Common myeloid progenitor, CD34-positive (primary cell): Measurements from ENCODE around the gene TBPL2.

Experiments used
- CTCF ChIA-PET: fragments of 350-600 bp; sonication (Branson Sonifier 250); formaldehyde crosslinking; loops from one replicate; lab custom pipeline; 2021; ENCODE audit warnings: antibody characterized with exemption; lab: Charles Lee
- POLR2A ChIA-PET: fragments of 350-600 bp; sonication (Branson Sonifier 250); formaldehyde crosslinking; loops from one replicate; lab custom pipeline; 2021; ENCODE audit warnings: antibody characterized with exemption; lab: Charles Lee
- DNase-seq, 3 donors: peaks; one replicate each; pipeline versions ENCODE4 v3.0.0 to v3.0.0-alpha.2; 2013
- H3K27ac ChIP-seq, 2 experiments: 1 replicate in 1 of 2; 2 replicates in 1 of 2; pipeline ENCODE4 v1.7.0; 2013; ENCODE audit warnings: inconsistent platforms in 2 of 2, low read length in 2 of 2, mild to moderate bottlenecking in 2 of 2, low read depth in 1 of 2, moderate library complexity in 1 of 2; ENCODE audit not compliant: severe bottlenecking in 2 of 2, insufficient read depth in 1 of 2, poor library complexity in 1 of 2
- H3K27me3 ChIP-seq, 5 experiments: replicated peaks in 2 of 5; 1 replicate in 3 of 5; 2 replicates in 2 of 5; pipeline versions ENCODE4 v1.6.1 to v1.7.0; 2013; ENCODE audit warnings: low read length in 4 of 5, mild to moderate bottlenecking in 2 of 5, moderate library complexity in 2 of 5, inconsistent platforms in 1 of 5; ENCODE audit not compliant: insufficient read depth in 5 of 5, control insufficient read depth in 4 of 5
- H3K36me3 ChIP-seq, 4 experiments: 1 replicate in 2 of 4; 2 replicates in 2 of 4; pipeline versions ENCODE4 v1.6.1 to v1.7.0; 2013; ENCODE audit warnings: low read length in 3 of 4, control low read depth in 1 of 4, mild to moderate bottlenecking in 1 of 4; ENCODE audit not compliant: control insufficient read depth in 4 of 4, insufficient read depth in 4 of 4
- H3K4me1 ChIP-seq, 4 experiments: 1 replicate in 3 of 4; 2 replicates in 1 of 4; pipeline versions ENCODE4 v1.6.1 to v1.7.1; 2013; ENCODE audit warnings: low read length in 3 of 4, mild to moderate bottlenecking in 3 of 4, control low read depth in 1 of 4, inconsistent platforms in 1 of 4, moderate library complexity in 1 of 4; ENCODE audit not compliant: control insufficient read depth in 4 of 4, insufficient read depth in 4 of 4; ENCODE audit errors: control extremely low read depth in 1 of 4
- H3K4me3 ChIP-seq, 7 experiments: 1 replicate in 4 of 7; 2 replicates in 3 of 7; pipeline versions ENCODE4 v1.5.1 to v1.7.0; 2013; ENCODE audit warnings: mild to moderate bottlenecking in 7 of 7, low read length in 6 of 7, moderate library complexity in 6 of 7, inconsistent platforms in 2 of 7, low read depth in 2 of 7, control low read depth in 1 of 7; ENCODE audit not compliant: insufficient read depth in 4 of 7, control insufficient read depth in 1 of 7; ENCODE audit errors: extremely low read depth in 1 of 7
- H3K9me3 ChIP-seq, 5 experiments: 1 replicate in 4 of 5; 2 replicates in 1 of 5; pipeline versions ENCODE4 v1.6.1 to v1.7.1; 2013; ENCODE audit warnings: low read length in 4 of 5, mild to moderate bottlenecking in 2 of 5, inconsistent platforms in 1 of 5, low read depth in 1 of 5, moderate library complexity in 1 of 5; ENCODE audit not compliant: control insufficient read depth in 4 of 5, insufficient read depth in 2 of 5; ENCODE audit errors: control extremely low read depth in 1 of 5
- WGBS: methylation state at CpG from one replicate; pipeline ENCODE4 v1.1.5; 2013; ENCODE audit not compliant: insufficient coverage; 5-methylcytosine and 5-hydroxymethylcytosine counted together

TBPL2 gene

DNA sequence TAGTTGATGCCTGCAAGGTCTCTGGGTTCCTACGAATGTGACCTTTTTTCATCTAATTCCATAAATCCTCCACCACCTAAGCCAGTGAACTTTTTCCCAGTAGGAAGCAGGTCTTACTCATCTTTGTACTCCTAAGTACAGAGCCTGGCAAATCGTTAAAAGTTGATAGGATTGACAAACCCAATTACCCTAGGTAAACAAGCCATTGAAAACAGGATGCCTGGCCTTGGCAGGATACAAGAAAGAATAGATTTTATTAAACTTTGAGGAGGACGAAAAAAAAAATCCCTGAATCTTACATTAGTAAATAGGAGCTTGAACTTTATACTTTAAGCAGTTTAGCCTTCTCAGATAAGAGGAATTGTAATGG lies 5.6 kb downstream of the TBPL2 start:
- CTCF ChIA-PET, result interaction anchor here (0.6 to 1.6 kb wide), 10 partner anchors 9 to 1836 kb away, joined by 3 to 10 read pairs (median 4); no protein-coding TSS in a partner anchor
- peaks cover 0 to 12% (median 2%) of the 10 kb centered on the region in 4 experiments for H3K4me1 ChIP-seq
- whole genome bisulfite sequencing, result 50% methylated on average over 2 of the region's 3 CpGs
- H3K27ac ChIP-seq, result no peak overlapping the region
- DNase-seq, result no peak
- H3K9me3 ChIP-seq, result no peaks in the 10 kb centered on the region
- POLR2A ChIA-PET, result interaction anchor here (0.6 kb wide), 2 partner anchors 1823 to 1899 kb away, joined by 3 to 4 read pairs; no protein-coding TSS in a partner anchor
- no peak overlapping the region for H3K4me3 ChIP-seq
- peaks cover 0 to 54% (median 14%) of the 10 kb centered on the region in 5 experiments for H3K27me3 ChIP-seq
- no peaks in the 10 kb centered on the region for H3K36me3 ChIP-seq

DNA sequence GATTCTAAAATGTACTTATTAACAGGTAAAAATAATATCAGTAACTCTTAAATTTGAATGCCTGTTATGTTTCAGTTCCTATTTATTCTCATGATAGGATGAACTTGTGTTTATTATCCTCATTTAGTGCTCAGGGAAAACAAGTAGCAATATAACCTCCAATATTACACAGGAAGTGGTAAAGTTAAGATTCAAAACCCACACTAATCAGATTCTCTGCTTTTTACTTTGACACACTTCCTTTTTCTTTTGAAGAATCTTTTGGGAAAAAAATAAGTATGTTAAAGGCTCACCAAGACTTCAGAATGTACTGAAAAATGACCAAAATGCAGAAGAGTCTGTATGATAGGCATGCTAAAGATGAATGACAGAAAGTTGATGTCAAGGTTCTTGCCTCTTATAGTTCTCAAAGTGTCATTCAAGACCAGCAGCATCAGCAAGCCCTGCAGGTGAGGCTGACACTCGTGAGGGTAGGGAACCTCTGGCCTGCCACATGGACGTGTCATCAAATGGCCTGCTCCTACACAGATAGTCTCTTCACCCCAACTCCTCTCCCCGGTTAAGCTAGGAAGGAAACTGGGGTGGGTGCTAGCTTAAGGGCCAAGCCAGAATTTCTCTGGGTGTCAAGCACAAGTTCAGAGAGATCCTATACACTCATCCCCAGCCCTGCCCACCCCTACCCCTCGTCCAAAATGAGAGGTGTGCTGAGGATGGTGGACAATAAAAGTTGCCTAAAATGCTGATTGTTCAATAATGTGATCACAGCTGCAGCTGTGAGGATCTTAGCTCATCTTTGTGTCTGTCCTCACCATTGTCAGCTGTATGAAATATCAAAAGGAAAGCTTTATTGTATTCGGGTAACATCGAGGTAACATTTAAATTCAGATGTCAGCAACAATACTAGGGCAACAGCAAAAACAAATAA lies 6.3 kb downstream of the TBPL2 start:
- Histone ChIP-seq H3K4me1 (peaks cover 0 to 12% (median 2%) of the 10 kb centered on the region in 4 experiments), H3K4me3 (no peak overlapping the region), H3K9me3 (no peaks in the 10 kb centered on the region), H3K27me3 (peaks cover 0 to 52% (median 14%) of the 10 kb centered on the region in 5 experiments), H3K36me3 (no peaks in the 10 kb centered on the region), H3K27ac (no peak overlapping the region)
- DNase-seq, result peak in 2 of 3 donors; percentile 38 to 45
- WGBS, result no CpG with 5 or more reads among the region's 6 CpGs
- ChIA-PET POLR2A (interaction anchor here (0.6 kb wide), 1 partner anchor 1823 kb away, joined by 3 read pairs; no protein-coding TSS in a partner anchor), CTCF (interaction anchor here (0.6 to 1.6 kb wide), 10 partner anchors 9 to 1836 kb away, joined by 3 to 10 read pairs (median 4); no protein-coding TSS in a partner anchor)

DNA sequence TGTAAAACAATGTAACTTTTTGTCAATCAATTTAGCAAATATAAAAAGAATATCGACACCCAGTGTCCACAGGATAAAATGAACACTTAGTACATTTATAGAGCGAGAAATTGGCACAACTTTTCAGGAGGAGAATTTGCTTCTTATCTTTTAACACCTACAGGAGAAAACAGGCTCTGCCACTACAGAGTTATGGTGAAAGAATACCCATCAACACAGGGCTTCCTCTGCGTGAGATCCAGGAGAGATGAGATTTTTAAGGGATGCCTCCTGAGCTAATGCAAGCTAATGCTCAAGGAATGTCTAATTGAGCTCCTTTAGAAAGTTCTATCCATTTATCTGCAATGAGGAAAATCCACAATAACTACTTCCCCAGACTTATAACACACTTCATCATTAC lies 7.8 kb downstream of the TBPL2 start:
- DNase-seq, result no peak
- CTCF ChIA-PET, result interaction anchor here (0.6 to 1.4 kb wide), 2 partner anchors 13 to 366 kb away, joined by 4 to 5 read pairs; no protein-coding TSS in a partner anchor
- H3K4me3 ChIP-seq, result no peak overlapping the region
- no peaks in the 10 kb centered on the region for H3K9me3 ChIP-seq
- no peak overlapping the region for H3K27ac ChIP-seq
- H3K4me1 ChIP-seq, result peaks cover 0 to 12% (median 2%) of the 10 kb centered on the region in 4 experiments
- no peaks in the 10 kb centered on the region for H3K36me3 ChIP-seq
- 100% methylated on average over 1 of the region's 3 CpGs for WGBS
- peaks cover 0 to 48% (median 13%) of the 10 kb centered on the region in 5 experiments for H3K27me3 ChIP-seq
- POLR2A ChIA-PET, result no interaction called here

DNA sequence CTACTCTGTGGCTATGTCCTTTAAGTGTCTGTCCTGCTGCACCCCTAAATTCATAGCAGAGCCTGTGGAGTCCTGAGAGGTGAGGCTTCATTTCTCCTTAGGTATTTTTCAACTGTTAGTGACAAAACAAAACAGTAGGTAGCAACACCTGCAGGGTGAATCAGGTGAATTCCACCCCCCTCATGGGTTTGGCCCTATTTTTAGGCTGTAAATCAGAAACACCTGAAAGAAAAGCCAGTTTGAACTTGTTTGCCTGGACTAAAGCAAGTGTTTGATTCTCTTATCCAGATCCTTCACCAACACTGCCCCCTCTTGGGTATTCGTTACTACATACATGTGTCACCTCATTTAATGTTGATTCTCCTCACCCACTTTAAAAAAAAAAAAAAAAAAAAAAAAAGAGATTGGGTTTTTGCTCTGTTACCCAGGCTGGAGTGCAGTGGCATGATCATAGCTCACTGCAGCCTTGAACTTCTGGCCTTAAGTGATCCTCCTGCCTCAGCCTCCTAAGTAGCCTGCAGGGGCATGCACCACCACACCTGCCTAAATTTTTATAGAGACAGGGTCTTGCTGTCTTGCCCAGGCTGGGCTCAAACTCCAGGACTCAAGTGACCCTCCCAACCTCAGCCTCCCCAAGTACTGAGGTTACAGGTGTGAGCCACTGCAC lies 10.3 kb downstream of the TBPL2 start:
- CTCF ChIA-PET, result interaction anchor here (1.0 to 9.8 kb wide), 6 partner anchors 13 to 221 kb away, joined by 3 to 77 read pairs (median 4); no protein-coding TSS in a partner anchor

DNA sequence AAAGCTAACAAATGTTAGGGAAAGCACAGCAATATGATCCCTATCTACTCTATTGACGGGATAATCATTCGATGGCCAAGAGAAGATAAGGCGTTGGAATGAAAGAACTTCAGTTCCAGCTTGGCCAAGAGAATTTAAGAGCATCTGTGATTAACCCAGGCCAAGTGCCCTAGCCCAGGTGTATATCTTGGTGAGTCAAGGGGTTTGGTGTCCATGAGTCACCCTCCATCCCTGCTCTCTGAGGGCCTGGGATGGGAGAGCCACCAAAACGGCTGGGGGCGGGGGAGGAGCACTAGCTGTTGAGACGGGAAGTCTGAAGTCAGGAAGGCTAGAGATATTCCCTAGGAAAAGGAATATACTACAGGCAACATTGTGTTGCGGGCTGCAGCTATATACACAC lies 13.0 kb downstream of the TBPL2 start:
- Histone ChIP-seq H3K4me1 (peaks cover 0 to 9% (median 2%) of the 10 kb centered on the region in 4 experiments), H3K27ac (no peak overlapping the region), H3K27me3 (peaks cover 0 to 12% (median 0%) of the 10 kb centered on the region in 5 experiments), H3K9me3 (no peaks in the 10 kb centered on the region), H3K4me3 (no peak overlapping the region), H3K36me3 (no peaks in the 10 kb centered on the region)
- ChIA-PET POLR2A (no interaction called here), CTCF (interaction anchor here (0.6 to 9.8 kb wide), 5 partner anchors 9 to 338 kb away, joined by 3 to 77 read pairs (median 3); partner anchors contain the start of gene TBPL2)
- 90% methylated on average over 5 of the region's 7 CpGs for WGBS
- no peak for DNase-seq

More for the DNA sequence above, 10.3 kb downstream of the TBPL2 start:
- POLR2A ChIA-PET, result interaction anchor here (0.6 kb wide), 2 partner anchors 157 to 290 kb away, joined by 3 to 4 read pairs; no protein-coding TSS in a partner anchor
- Histone ChIP-seq H3K9me3 (no peaks in the 10 kb centered on the region), H3K4me1 (peaks cover 0 to 12% (median 2%) of the 10 kb centered on the region in 4 experiments), H3K36me3 (no peaks in the 10 kb centered on the region), H3K4me3 (no peak overlapping the region), H3K27ac (no peak overlapping the region), H3K27me3 (peaks cover 0 to 28% (median 6%) of the 10 kb centered on the region in 5 experiments)
- WGBS, result no CpG with 5 or more reads among the region's 1 CpG
- peak; percentile 75 to 86 (median 83) for DNase-seq

DNA sequence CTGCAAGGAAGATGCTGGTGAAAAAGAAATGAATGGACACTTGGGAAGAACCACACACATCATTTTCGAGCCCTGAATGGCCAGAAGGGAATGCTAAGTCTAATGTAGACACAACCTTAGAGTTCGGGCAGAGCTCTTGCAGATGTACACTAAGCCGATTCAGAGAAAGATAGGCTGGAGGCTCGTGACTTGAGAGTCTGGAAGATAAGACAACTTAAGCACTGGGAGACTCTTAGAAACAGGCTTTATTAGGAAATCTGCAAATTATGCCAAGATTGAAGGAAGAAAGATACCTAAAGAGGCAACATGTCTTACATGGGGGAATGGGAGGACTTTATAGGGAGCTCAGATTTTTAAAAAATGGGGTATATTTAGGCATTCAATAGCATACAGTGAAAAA lies 13.5 kb downstream of the TBPL2 start:
- Histone ChIP-seq H3K27ac (no peak overlapping the region), H3K27me3 (peaks cover 0 to 8% (median 0%) of the 10 kb centered on the region in 5 experiments), H3K36me3 (no peaks in the 10 kb centered on the region), H3K9me3 (no peaks in the 10 kb centered on the region), H3K4me3 (no peak overlapping the region), H3K4me1 (peaks cover 0 to 9% (median 2%) of the 10 kb centered on the region in 4 experiments)
- POLR2A ChIA-PET, result no interaction called here
- CTCF ChIA-PET, result interaction anchor here (0.6 to 9.8 kb wide), 5 partner anchors 10 to 337 kb away, joined by 3 to 77 read pairs (median 3); partner anchors contain the start of gene TBPL2
- no peak for DNase-seq
- WGBS, result 96% methylated on average over 4 of the region's 4 CpGs
